Measurements from ENCODE around the gene KNDC1. TPM values are rescaled to one million over a fixed set of nuclear protein-coding genes. Genes with fewer than 3 reads are reported as not detected.

The KNDC1 gene
- total RNA-seq, 1 donor from 2014 or later: 20.3 TPM

DNA sequence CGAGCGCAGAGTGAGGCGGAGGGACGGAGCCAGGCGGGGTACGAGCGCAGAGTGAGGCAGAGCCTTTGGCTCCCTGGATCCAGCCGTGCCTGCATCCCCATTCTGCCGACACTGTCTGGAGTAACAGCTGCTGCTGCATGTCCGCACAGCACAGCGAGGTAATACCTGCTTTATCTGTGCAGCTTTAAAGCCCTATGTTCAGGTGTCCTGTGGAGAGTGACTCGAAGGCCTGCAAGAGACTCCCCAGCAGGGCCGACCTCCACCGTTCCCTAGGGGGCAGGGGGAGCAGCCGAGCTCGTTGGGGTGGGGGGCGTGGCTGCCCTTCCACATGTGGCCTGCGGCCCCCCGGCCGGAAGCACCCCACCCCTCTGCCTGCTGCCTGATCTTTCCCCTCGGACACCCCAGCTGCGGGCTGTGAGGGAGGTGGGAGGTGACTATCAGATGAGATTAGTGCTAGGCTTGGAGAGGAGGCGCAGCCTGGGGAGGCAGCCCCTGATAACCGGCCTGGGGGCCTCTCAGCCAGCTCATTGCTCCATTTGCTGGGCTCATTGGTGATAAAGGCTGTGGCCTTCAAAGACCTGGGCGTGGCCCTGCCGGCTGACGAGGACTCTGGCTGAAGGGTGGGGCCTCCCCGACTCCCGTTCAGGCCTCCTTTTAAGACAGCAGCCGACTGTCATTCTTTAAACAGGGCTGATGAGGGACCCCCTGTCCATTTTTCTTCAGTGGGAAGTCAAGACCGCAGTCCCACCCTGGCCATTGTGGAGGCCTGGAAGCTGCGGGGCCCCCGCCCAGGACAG is 85.6 kb downstream of the KNDC1 start:
- TF ChIP-seq, protein P1, sequence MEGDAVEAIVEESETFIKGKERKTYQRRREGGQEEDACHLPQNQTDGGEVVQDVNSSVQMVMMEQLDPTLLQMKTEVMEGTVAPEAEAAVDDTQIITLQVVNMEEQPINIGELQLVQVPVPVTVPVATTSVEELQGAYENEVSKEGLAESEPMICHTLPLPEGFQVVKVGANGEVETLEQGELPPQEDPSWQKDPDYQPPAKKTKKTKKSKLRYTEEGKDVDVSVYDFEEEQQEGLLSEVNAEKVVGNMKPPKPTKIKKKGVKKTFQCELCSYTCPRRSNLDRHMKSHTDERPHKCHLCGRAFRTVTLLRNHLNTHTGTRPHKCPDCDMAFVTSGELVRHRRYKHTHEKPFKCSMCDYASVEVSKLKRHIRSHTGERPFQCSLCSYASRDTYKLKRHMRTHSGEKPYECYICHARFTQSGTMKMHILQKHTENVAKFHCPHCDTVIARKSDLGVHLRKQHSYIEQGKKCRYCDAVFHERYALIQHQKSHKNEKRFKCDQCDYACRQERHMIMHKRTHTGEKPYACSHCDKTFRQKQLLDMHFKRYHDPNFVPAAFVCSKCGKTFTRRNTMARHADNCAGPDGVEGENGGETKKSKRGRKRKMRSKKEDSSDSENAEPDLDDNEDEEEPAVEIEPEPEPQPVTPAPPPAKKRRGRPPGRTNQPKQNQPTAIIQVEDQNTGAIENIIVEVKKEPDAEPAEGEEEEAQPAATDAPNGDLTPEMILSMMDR (IDR thresholded peaks at IDR 0.05; ENCODE audit: unreplicated experiment): no peak
- Mint-ChIP-seq H3K36me3 (no peaks in the 10 kb centered on the region), H3K27me3 (ENCODE audit: low read depth) (peaks cover 39% of the 10 kb centered on the region), H3K27ac (no peak overlapping the region), H3K9me3 (no peaks in the 10 kb centered on the region), H3K4me3 (no peak overlapping the region), H3K4me1 (peaks cover 9% of the 10 kb centered on the region)
- no peak for DNase-seq (ENCODE audit: low spot score in 2 of 2, unreplicated experiment in 2 of 2)

DNA sequence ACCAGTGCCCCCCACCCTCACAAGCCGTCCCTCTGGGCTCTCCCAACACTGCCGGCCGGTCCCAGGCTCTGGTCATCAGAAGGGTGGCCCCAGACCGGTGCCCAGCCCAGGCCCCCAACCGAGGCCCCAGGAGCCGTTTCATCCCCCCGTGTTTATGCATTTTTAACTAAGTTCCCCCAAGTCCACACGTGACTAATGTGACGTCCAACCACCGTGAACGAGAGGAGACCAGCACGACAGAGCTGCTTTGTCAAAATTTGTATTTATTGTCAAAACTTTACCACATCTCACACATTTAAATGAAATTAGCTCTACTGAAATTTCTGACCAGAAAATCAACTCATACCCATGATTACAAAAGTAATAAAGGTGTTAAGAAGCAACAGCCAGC is 86.2 kb downstream of the KNDC1 start:
- Mint-ChIP-seq H3K9me3 (no peaks in the 10 kb centered on the region), H3K27ac (no peak overlapping the region), H3K36me3 (no peaks in the 10 kb centered on the region), H3K4me1 (peaks cover 9% of the 10 kb centered on the region), H3K4me3 (no peak overlapping the region), H3K27me3 (ENCODE audit: low read depth) (peaks cover 34% of the 10 kb centered on the region)
- no peak for DNase-seq (ENCODE audit: low spot score in 2 of 2, unreplicated experiment in 2 of 2)
- TF ChIP-seq, protein P1 (IDR thresholded peaks at IDR 0.05; ENCODE audit: unreplicated experiment): no peak

DNA sequence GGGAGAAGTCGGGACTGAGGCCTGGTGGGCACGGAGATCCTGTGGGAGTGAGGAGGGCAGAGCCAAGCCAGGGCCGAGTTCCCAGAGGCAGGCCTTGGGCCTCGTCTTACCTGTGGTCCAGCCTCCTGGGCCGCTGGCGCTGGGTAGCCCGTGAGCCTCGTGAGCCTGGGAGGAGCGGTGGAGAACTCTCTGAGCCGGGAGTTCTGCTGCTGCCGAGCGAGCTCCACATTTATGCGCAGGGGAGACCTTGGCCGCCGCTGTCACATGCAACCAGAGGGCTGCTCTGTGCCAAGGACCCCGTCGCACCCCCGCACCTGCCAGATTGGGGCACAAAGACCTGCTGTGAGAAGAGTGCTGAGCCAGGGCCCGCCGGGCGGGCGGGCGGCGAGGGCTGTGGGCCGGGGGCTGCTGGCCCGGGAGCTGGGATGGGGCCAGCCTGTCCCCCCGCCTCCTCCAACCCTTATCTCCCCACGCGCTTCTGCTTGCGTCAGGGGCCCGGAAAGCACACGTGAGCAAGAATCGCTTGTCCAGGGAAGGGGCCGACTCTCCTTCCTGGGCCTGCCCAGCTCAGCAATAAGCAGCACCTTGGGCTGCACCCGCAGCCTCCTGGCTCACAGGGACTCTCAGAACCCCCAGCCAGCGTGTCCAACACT is 87.8 kb downstream of the KNDC1 start:
- Mint-ChIP-seq H3K27me3 (ENCODE audit: low read depth) (peaks cover 21% of the 10 kb centered on the region), H3K27ac (no peak overlapping the region), H3K4me1 (peaks cover 9% of the 10 kb centered on the region), H3K36me3 (no peaks in the 10 kb centered on the region), H3K9me3 (no peaks in the 10 kb centered on the region), H3K4me3 (no peak overlapping the region)
- no peak for DNase-seq (ENCODE audit: low spot score in 2 of 2, unreplicated experiment in 2 of 2)
- TF ChIP-seq, protein P1 (IDR thresholded peaks at IDR 0.05; ENCODE audit: unreplicated experiment): no peak

DNA sequence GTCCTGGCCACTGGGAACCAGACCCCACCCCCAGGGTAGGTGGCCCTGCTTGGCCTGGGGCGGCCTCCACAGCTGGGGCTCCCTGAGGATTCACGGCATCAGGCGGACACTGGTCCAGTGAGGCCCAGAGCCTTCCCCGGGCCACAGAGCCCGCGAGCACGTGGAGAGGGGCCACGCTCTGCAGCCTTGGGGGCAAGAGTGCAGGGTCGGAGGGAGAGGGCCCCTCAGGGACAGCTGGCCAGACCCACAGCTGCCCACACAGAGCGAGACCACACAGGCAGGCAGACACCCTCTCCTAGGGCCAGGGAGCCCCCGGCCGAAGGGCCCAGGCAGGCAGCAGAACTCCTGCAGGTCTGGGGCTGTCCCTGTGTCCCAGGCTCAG is 88.3 kb downstream of the KNDC1 start:
- H3K36me3 Mint-ChIP-seq: no peaks in the 10 kb centered on the region
- peaks cover 17% of the 10 kb centered on the region for H3K27me3 Mint-ChIP-seq (ENCODE audit: low read depth)
- no peak overlapping the region for H3K27ac Mint-ChIP-seq
- TF ChIP-seq, protein P1 (IDR thresholded peaks at IDR 0.05; ENCODE audit: unreplicated experiment): no peak
- DNase-seq (ENCODE audit: low spot score in 2 of 2, unreplicated experiment in 2 of 2): no peak
- H3K4me1 Mint-ChIP-seq: peaks cover 9% of the 10 kb centered on the region
- no peaks in the 10 kb centered on the region for H3K9me3 Mint-ChIP-seq
- H3K4me3 Mint-ChIP-seq: no peak overlapping the region

DNA sequence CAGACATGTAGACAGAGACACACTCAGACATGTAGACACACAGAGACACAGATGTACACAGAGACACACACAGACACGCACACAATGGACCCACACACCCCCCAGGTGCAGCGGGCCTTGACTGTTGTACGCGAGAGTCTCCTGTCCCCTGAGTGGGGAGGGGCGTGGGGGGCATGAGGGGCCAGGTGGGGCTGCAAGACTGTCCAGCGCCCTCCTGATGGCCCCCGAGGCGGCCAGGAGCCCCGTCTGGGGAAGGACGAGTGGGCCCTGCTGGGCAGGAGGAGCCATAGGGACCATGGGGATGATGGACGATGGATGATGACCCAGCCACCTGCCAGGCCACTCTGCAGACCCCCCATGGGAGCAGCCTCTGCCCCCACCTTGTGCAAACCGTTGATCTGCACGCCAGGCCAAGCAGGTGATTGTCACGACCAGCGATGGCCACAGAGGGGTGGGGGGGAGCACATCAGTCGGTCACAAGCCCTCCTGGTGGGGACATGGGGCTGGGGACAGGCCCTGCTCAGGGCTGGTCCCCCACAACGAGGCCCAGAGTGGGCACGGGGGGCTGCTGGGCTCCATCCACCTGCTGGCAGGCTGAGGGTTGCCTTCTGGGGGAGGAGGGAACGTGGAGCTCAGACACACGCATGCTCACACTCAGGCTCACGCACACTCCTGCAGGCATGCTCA is 89.2 kb downstream of the KNDC1 start:
- no peak overlapping the region for H3K4me3 Mint-ChIP-seq

More for the DNA sequence above, 89.2 kb downstream of the KNDC1 start:
- H3K4me1 Mint-ChIP-seq: peaks cover 13% of the 10 kb centered on the region
- no peaks in the 10 kb centered on the region for H3K9me3 Mint-ChIP-seq
- no peak for DNase-seq (ENCODE audit: low spot score in 2 of 2, unreplicated experiment in 2 of 2)
- H3K27ac Mint-ChIP-seq: no peak overlapping the region
- no peaks in the 10 kb centered on the region for H3K36me3 Mint-ChIP-seq
- TF ChIP-seq, protein P1 (IDR thresholded peaks at IDR 0.05; ENCODE audit: unreplicated experiment): no peak
- H3K27me3 Mint-ChIP-seq (ENCODE audit: low read depth): peaks cover 18% of the 10 kb centered on the region
